Liver (tissue), 9 donors: ENCODE data around the gene CORO2A. TPM values are rescaled to one million over a fixed set of nuclear protein-coding genes. Genes with fewer than 3 reads are reported as not detected.

Source experiments
- DNase-seq: peaks from one replicate; pipeline ENCODE4 v3.0.0-alpha.2; 2017; ENCODE audit warnings: low spot score
- H3K27ac ChIP-seq, 2 donors: one replicate each; pipeline ENCODE4 v1.7.0; 2013; ENCODE audit warnings: inconsistent platforms in 2 of 2, low read length in 2 of 2, control low read depth in 1 of 2, low read depth in 1 of 2, mild to moderate bottlenecking in 1 of 2
- H3K27me3 ChIP-seq, 4 donors: one replicate each; pipeline versions ENCODE4 v1.6.1 to v1.7.0; 2013; ENCODE audit warnings: low read length in 3 of 4, inconsistent platforms in 1 of 4, mild to moderate bottlenecking in 1 of 4, moderate library complexity in 1 of 4; ENCODE audit not compliant: control insufficient read depth in 4 of 4, insufficient read depth in 4 of 4
- H3K36me3 ChIP-seq, 4 donors: one replicate each; pipeline versions ENCODE4 v1.6.1 to v1.7.0; 2013; ENCODE audit warnings: low read length in 3 of 4, mild to moderate bottlenecking in 3 of 4, low read depth in 1 of 4, moderate library complexity in 1 of 4; ENCODE audit not compliant: control insufficient read depth in 4 of 4, insufficient read depth in 3 of 4
- H3K4me1 ChIP-seq, 4 donors: one replicate each; pipeline versions ENCODE4 v1.6.1 to v1.7.0; 2013; ENCODE audit warnings: low read length in 3 of 4, mild to moderate bottlenecking in 3 of 4, moderate library complexity in 1 of 4; ENCODE audit not compliant: control insufficient read depth in 4 of 4, insufficient read depth in 4 of 4
- H3K4me3 ChIP-seq, 3 donors: one replicate each; pipeline versions ENCODE4 v1.6.1 to v1.7.0; 2013; ENCODE audit warnings: low read length in 3 of 3, control low read depth in 1 of 3, low read depth in 1 of 3, mild to moderate bottlenecking in 1 of 3
- H3K9ac ChIP-seq, 2 donors: one replicate each; pipeline ENCODE4 v1.7.0; 2013; ENCODE audit warnings: low read length in 2 of 2, mild to moderate bottlenecking in 2 of 2, moderate library complexity in 2 of 2, control low read depth in 1 of 2, low read depth in 1 of 2
- H3K9me3 ChIP-seq, 4 donors: one replicate each; pipeline versions ENCODE4 v1.6.1 to v1.7.0; 2013; ENCODE audit warnings: low read length in 3 of 4; ENCODE audit not compliant: control insufficient read depth in 4 of 4
- EGR1 ChIP-seq, 2 donors: IDR thresholded peaks; 2 replicates each; pipeline ENCODE4 v1.6.1; 2016 to 2018; ENCODE audit warnings: antibody characterized with exemption in 2 of 2, low read depth in 2 of 2
- FOXA1 ChIP-seq: IDR thresholded peaks from 2 replicates; pipeline ENCODE4 v1.6.1; 2016; ENCODE audit warnings: antibody characterized with exemption
- FOXA2 ChIP-seq: IDR thresholded peaks from 2 replicates; pipeline ENCODE4 v1.6.1; 2016; ENCODE audit warnings: antibody characterized with exemption
- GABPA ChIP-seq, 2 donors: IDR thresholded peaks in 1 of 2; conservative IDR thresholded peaks in 1 of 2; 2 replicates each; pipeline ENCODE4 v1.6.1; 2016; ENCODE audit warnings: antibody characterized with exemption in 2 of 2, mild to moderate bottlenecking in 1 of 2, moderate library complexity in 1 of 2
- HNF4A ChIP-seq, 2 donors: conservative IDR thresholded peaks; 2 replicates each; pipeline ENCODE4 v1.6.1; 2016; ENCODE audit warnings: antibody characterized with exemption in 2 of 2, mild to moderate bottlenecking in 2 of 2
- HNF4G ChIP-seq: IDR thresholded peaks from 2 replicates; pipeline ENCODE4 v1.6.1; 2016; ENCODE audit warnings: antibody characterized with exemption
- JUND ChIP-seq, 2 donors: IDR thresholded peaks; 2 replicates each; pipeline ENCODE4 v1.6.1; 2016; ENCODE audit warnings: antibody characterized with exemption in 2 of 2
- NR2F2 ChIP-seq: IDR thresholded peaks from 2 replicates; pipeline ENCODE4 v1.6.1; 2016; ENCODE audit warnings: antibody characterized with exemption
- RXRA ChIP-seq, 2 donors: IDR thresholded peaks; 2 replicates each; pipeline ENCODE4 v1.6.1; 2017 to 2018; ENCODE audit warnings: antibody characterized with exemption in 2 of 2, mild to moderate bottlenecking in 1 of 2
- SP1 ChIP-seq: IDR thresholded peaks from 2 replicates; pipeline ENCODE4 v1.6.1; 2018; ENCODE audit warnings: antibody characterized with exemption, mild to moderate bottlenecking
- TAF1 ChIP-seq: conservative IDR thresholded peaks from 2 replicates; pipeline ENCODE4 v1.6.1; 2016; ENCODE audit warnings: antibody characterized with exemption, mild to moderate bottlenecking
- YY1 ChIP-seq: IDR thresholded peaks from 2 replicates; pipeline ENCODE4 v1.6.1; 2016; ENCODE audit warnings: antibody characterized with exemption, mild to moderate bottlenecking
- WGBS: extraction: QIAGEN DNeasy Blood & Tissue Kit; methylation state at CpG from one replicate; pipeline ENCODE4 v1.1.7; 2013; 5-methylcytosine and 5-hydroxymethylcytosine counted together
- polyA plus RNA-seq, 2 donors: library from polyadenylated mRNA; stranded (reverse) in 1 of 2; unstranded in 1 of 2; fragments of 200-250 nt in 1 of 2; fragments of >200 nt in 1 of 2; fragmentation: Nextera tagmentation in 1 of 2; extraction: Ambion mirVana in 1 of 2; gene quantifications; one replicate each; pipeline versions ENCODE4 v1.2.1 to v1.2.3, GENCODE V29; 2013 to 2015
- total RNA-seq, 2 donors: library from RNA; depleted of rRNA; stranded (reverse); fragments of >200 nt; gene quantifications; one replicate each; pipeline ENCODE4 v1.2.3, GENCODE V29; 2014
- TF ChIP-seq, protein P1 (sequence below): fragments of 150-350 bp; IDR thresholded peaks from 2 replicates; pipeline ENCODE4 v1.5.1; 2017; ENCODE audit warnings: improper control_type of control experiment, low read depth, low read length; ENCODE audit not compliant: missing input control
- TF ChIP-seq, protein P2 (sequence below): IDR thresholded peaks from 2 replicates; pipeline ENCODE4 v1.6.1; 2016; ENCODE audit warnings: antibody characterized with exemption
- TF ChIP-seq, protein P3 (sequence below): IDR thresholded peaks from 2 replicates; pipeline ENCODE4 v1.6.1; 2016; ENCODE audit warnings: antibody characterized with exemption
- TF ChIP-seq, protein P4 (sequence below): IDR thresholded peaks from 2 replicates; pipeline ENCODE4 v1.6.1; 2016; ENCODE audit warnings: antibody characterized with exemption
- TF ChIP-seq, protein P5 (sequence below): IDR thresholded peaks from 2 replicates; pipeline ENCODE4 v1.6.1; 2016; ENCODE audit warnings: antibody characterized with exemption, mild to moderate bottlenecking
- donor health status: healthy.
- donor health status: healthy.
- donor health status: healthy.
- donor health status: healthy.
- donor health status: healthy.

Gene CORO2A
- total and polyA plus RNA-seq, 4 donors = 1.2 to 2.8 (median 1.4) TPM

DNA sequence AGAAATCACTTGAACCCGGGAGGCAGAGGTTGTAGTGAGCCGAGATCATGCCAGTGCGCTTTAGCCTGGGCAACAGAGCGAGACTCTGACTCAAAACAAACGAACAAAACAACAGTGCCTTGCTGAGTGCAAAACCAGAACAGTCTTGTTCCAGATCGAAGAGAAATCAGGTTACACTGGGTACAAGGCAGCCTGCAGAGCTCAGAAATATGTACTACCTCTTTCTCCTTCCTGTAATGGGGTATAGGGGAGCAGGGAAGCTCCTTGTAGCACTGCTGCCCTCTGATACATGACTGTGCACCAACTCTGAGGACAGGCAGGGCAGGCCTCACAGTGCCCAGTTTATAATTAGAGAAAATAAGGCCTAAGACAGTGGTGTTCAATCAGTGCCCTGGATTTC, 38.4 kb upstream of the CORO2A start:
- Histone ChIP-seq H3K27me3 (no peaks in the 10 kb centered on the region), H3K36me3 (peaks cover 0 to 3% (median 0%) of the 10 kb centered on the region in 4 donors), H3K4me3 (no peak overlapping the region), H3K27ac (peak overlapping the region; percentile 90), H3K9ac (peak overlapping the region in 1 of 2 donors; percentile 37), H3K9me3 (no peaks in the 10 kb centered on the region), H3K4me1 (peaks cover 7 to 55% (median 31%) of the 10 kb centered on the region in 4 donors)
- DNase-seq = no peak
- no peak for TF ChIP-seq FOXA2
- TF ChIP-seq EGR1 (IDR thresholded peaks at IDR 0.05; ENCODE audit: low read depth in 2 of 2) = no peak
- TF ChIP-seq, protein P1, sequence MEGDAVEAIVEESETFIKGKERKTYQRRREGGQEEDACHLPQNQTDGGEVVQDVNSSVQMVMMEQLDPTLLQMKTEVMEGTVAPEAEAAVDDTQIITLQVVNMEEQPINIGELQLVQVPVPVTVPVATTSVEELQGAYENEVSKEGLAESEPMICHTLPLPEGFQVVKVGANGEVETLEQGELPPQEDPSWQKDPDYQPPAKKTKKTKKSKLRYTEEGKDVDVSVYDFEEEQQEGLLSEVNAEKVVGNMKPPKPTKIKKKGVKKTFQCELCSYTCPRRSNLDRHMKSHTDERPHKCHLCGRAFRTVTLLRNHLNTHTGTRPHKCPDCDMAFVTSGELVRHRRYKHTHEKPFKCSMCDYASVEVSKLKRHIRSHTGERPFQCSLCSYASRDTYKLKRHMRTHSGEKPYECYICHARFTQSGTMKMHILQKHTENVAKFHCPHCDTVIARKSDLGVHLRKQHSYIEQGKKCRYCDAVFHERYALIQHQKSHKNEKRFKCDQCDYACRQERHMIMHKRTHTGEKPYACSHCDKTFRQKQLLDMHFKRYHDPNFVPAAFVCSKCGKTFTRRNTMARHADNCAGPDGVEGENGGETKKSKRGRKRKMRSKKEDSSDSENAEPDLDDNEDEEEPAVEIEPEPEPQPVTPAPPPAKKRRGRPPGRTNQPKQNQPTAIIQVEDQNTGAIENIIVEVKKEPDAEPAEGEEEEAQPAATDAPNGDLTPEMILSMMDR = no peak
- TF ChIP-seq, protein P2, sequence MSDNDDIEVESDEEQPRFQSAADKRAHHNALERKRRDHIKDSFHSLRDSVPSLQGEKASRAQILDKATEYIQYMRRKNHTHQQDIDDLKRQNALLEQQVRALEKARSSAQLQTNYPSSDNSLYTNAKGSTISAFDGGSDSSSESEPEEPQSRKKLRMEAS = no peak
- no peak for TF ChIP-seq HNF4G
- TF ChIP-seq GABPA (IDR thresholded peaks at IDR 0.05 in 1 of 2, conservative IDR thresholded peaks at IDR 0.05 in 1 of 2) = no peak
- TF ChIP-seq JUND (IDR thresholded peaks at IDR 0.05) = no peak
- no peak for TF ChIP-seq FOXA1
- TF ChIP-seq, protein P3, sequence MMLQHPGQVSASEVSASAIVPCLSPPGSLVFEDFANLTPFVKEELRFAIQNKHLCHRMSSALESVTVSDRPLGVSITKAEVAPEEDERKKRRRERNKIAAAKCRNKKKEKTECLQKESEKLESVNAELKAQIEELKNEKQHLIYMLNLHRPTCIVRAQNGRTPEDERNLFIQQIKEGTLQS = no peak
- TF ChIP-seq YY1 = no peak
- TF ChIP-seq, protein P4, sequence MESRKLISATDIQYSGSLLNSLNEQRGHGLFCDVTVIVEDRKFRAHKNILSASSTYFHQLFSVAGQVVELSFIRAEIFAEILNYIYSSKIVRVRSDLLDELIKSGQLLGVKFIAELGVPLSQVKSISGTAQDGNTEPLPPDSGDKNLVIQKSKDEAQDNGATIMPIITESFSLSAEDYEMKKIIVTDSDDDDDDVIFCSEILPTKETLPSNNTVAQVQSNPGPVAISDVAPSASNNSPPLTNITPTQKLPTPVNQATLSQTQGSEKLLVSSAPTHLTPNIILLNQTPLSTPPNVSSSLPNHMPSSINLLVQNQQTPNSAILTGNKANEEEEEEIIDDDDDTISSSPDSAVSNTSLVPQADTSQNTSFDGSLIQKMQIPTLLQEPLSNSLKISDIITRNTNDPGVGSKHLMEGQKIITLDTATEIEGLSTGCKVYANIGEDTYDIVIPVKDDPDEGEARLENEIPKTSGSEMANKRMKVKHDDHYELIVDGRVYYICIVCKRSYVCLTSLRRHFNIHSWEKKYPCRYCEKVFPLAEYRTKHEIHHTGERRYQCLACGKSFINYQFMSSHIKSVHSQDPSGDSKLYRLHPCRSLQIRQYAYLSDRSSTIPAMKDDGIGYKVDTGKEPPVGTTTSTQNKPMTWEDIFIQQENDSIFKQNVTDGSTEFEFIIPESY = no peak
- TF ChIP-seq SP1 = no peak
- no peak for TF ChIP-seq NR2F2
- TF ChIP-seq HNF4A (conservative IDR thresholded peaks at IDR 0.05) = no peak
- TF ChIP-seq RXRA (IDR thresholded peaks at IDR 0.05) = no peak
- TF ChIP-seq TAF1 = no peak
- TF ChIP-seq, protein P5, sequence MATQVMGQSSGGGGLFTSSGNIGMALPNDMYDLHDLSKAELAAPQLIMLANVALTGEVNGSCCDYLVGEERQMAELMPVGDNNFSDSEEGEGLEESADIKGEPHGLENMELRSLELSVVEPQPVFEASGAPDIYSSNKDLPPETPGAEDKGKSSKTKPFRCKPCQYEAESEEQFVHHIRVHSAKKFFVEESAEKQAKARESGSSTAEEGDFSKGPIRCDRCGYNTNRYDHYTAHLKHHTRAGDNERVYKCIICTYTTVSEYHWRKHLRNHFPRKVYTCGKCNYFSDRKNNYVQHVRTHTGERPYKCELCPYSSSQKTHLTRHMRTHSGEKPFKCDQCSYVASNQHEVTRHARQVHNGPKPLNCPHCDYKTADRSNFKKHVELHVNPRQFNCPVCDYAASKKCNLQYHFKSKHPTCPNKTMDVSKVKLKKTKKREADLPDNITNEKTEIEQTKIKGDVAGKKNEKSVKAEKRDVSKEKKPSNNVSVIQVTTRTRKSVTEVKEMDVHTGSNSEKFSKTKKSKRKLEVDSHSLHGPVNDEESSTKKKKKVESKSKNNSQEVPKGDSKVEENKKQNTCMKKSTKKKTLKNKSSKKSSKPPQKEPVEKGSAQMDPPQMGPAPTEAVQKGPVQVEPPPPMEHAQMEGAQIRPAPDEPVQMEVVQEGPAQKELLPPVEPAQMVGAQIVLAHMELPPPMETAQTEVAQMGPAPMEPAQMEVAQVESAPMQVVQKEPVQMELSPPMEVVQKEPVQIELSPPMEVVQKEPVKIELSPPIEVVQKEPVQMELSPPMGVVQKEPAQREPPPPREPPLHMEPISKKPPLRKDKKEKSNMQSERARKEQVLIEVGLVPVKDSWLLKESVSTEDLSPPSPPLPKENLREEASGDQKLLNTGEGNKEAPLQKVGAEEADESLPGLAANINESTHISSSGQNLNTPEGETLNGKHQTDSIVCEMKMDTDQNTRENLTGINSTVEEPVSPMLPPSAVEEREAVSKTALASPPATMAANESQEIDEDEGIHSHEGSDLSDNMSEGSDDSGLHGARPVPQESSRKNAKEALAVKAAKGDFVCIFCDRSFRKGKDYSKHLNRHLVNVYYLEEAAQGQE = no peak
- 56% methylated on average over 6 of the region's 6 CpGs for WGBS
